ENCODE results near the gene ACTN3. TPM values are rescaled to one million over a fixed set of nuclear protein-coding genes. Genes with fewer than 3 reads are reported as not detected.
"Not testable (repeated sequence)": the region's sequence is repeated elsewhere in the genome, so short reads cannot be mapped to it uniquely, and the experiment has no call there.

Gene ACTN3
- total RNA-seq, 1 donor from 2014 or later = not detected

DNA sequence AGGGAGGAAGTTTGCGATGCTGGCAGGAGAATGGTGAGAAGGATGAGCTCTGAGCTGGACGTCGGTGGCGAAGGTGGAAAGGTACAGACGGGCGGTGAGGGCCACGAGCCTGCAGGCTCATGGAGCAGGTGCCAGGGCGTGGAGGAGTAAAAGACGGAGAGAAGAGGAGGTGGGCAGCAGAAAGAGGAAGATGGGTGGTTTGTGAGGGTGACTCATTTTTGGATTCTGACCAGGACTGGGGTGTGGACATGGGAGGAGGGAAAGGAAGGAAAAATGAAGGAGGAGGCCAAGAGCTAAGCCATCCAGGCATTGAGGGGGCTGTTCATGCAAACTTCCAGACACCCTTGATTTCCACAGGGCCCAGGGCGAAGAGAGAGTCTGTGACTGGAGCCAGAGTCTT, 4.3 kb upstream of the ACTN3 start:
- ATAC-seq (ENCODE audit: poor library complexity) (no peak), DNase-seq (no peak)
- intact Hi-C loops (cut with DNase I) = no loop called here

DNA sequence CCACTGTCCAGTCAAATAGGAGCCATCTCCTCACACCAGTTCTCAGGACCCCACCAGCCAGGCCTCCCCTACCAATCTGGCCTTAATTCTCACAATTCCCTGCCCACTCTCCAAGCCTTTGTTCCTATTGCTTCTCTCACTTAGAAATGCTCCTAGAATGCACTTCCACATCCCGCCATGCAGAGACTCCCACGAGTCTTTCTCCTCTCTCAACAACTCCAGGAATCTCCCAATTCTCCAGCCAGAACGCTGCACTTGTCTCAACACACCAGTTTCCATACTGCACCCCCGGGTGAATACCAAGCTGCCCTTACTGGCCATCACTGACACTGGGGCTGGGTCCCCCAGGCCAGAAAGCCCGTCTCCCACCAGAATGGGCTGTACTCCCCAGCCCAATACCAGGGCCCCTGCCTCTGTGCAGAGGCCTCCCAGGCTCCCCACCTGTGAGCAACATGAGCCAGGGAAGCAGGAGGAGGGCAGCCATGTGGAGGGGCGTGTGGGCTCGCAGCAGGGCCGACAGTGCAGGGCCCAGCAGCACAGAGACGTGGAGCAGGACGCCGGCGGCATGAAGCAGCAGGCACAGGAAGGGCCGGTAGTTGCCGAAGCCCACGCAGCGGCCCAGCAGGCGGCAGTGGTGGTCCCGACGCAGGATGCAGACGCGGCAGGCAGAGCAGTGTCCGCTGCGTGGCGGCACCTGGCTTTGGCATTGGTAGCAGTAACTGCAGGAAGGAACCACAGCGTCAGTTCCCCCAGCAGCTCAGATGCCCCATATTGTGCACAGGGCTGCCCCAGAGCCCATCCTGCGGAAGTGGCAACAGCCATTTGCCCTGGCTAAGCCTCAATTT, 3.2 kb upstream of the ACTN3 start:
- DNase-seq (peak; percentile 67), ATAC-seq (ENCODE audit: poor library complexity) (no peak)
- intact Hi-C loops (cut with DNase I) = no loop called here

DNA sequence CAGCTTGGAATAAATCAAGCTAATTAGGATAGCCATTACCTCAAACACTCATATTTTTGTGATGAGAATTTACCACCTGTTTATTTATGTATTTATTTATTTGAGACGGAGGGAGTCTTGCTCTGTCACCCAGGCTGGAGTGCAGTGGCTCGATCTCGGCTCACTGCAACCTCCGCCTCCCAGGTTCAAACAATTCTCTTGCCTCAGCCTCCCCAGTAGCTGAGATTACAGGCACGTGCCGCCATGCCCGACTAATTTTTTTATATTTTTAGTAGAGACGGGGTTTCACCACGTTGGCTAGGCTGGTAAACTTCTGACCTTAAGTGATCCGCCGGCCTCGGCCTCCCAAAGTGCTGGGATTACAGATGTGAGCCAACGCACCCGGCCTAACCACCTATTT, 1.8 kb upstream of the ACTN3 start:
- DNase-seq; ATAC-seq (ENCODE audit: poor library complexity); intact Hi-C loops (cut with DNase I): not testable (repeated sequence)

DNA sequence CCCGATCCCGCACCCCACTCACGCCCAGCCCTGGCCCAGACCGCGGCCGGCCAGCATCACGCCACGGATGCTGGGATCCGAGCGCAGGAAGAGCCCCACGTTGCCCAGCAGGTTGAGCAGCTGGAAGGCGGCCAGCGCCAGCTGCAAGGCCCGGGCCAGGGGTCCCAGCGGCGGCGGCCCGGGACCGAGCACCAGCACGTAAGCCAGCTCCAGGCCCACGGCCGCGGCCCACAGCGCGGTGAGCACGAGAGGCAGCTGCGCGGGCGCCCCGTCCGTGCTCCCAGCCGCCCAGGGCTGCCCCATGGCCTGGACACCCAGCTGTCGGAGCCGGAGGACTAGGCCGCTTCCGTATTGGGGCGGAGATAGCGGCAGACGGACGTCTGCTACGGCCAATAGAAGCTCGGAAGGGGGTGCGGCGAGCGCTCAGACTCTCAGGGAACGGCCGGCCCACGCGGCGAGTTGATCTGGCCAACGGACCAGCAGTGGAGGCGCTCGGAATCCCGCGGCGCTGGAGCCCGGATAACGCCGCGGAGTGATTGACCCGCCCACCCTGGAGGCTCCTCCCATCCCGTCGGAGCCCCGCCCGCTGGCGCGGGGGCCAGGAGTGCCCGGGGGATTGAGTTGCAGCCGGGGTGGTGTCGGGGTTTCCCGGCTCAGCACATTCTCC, 869 bp upstream of the ACTN3 start, which contains the start of gene ZDHHC24:
TSS of gene ZDHHC24 (minus strand) at position 348 of the 667 bp plus-strand sequence. CDS start at position 303, 45 bp downstream.
- intact Hi-C loops (cut with DNase I) = no loop called here
- peak; percentile 99 for DNase-seq
- peak; percentile 99 for ATAC-seq (ENCODE audit: poor library complexity)

DNA sequence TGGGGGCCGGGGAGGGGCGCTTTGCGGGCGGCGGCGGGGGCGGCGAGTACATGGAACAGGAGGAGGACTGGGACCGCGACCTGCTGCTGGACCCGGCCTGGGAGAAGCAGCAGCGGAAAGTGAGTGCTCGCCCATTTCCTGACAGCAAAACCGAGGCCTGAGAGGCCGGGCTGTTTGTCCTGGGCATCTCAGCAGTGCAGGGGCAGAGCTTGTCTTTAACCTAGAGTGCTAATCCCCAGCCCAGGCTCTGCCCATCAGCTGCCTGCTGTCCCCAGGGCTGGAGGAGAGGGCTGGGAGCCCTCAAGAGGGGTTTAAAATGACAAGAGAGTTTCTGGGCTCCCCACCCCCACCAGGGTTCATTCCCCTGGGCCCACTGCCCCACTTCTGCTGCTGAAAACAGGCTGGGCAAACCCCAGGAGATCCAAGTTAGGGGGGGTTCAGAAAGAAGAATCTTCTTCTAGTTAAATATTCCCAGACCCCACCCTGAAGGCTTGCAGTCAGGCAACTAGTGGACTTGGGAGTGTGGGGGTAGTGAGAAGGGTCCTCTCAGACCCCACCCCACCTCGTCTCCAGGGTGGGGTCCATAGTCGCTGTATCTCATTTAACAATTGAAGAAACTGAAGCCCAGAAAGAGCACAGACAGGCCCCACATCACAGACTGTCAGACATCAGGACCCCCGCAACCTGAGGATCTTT, 411 bp downstream of the ACTN3 start:
- intact Hi-C loops (cut with DNase I) = no loop called here
- no peak for DNase-seq

DNA sequence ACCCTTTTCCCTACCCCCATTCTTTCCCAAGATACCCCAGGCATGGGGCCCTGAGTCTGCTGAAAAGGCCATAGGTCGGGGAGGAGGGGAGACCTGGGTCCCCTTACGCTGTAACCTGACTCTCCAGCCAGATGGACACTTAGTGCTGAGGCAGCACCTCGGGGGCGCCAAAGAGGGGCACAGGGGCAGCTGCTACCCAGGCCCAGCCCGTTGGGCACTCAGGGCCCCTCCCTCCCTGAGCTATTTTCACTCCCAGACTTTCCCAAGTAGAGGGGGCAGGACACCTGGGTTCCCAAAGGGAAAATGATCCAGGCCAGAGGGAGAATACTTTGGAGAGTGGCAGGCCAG, 933 bp downstream of the ACTN3 start:
- intact Hi-C loops (cut with DNase I) = no loop called here
- ATAC-seq (ENCODE audit: poor library complexity) = no peak
- no peak for DNase-seq

More for the DNA sequence above, 411 bp downstream of the ACTN3 start:
- no peak for ATAC-seq (ENCODE audit: poor library complexity)

DNA sequence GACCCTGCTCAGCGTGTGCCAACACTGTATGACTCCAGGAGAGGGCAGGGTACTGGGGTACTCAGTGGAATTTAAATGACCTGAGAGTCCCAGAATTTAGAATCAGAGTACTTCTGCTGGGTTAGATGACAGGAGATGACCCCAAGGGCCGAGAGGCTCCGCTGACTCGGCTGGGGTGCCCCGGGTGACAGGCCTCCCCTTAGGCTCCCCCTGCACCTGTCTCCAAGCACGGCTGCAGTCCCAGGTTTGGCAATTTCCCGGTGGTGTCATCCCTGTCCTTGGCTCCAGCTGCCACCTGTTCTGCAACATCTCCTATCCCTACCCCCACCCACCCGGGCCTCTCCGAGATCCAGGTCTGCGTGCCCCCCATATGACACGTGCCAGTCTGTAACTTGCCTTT, 1.3 kb downstream of the ACTN3 start:
- ATAC-seq (ENCODE audit: poor library complexity) = no peak
- intact Hi-C loops (cut with DNase I) = no loop called here
- DNase-seq = no peak

DNA sequence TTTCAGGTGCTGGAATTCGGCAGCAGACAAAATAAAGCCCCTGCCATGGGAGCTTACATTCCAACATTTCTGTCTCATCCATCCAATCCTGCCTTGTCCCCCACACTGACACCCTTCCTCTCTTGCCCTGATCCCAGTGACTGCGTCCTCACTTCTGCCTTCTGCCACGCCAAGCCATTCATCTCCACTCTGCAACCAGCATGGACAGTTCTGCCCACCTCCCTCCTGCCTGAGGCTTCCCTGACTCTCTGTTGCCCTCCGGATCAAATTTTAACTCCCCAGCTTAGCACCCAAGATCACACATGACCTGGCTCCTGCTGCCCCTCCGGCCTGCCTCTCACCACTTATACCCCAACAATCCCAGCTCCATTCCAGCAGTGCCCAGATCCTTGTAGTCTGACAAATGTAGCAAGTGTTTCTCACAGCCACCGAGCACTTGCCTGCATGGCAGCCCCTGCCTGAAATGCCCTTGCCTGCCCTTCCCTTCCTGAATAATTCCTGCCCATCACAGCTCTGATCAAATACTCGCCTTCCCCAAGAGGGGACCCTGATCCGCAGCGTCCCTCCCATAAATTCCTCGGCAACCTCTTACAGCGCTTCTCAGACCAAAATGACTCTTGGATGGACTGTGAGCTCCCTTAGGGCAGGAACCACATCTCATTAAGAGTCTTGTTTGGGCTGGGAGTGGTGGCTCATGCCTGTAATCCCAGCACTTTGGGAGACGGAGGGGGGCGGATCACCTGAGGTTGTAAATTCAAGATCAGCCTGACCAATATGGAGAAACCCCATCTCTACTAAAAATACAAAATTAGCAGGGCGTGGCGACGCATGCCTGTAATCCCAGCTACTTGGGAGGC, 2.3 kb downstream of the ACTN3 start:
- intact Hi-C loops (cut with DNase I) = no loop called here
- DNase-seq (no peak), ATAC-seq (ENCODE audit: poor library complexity) (no peak)

DNA sequence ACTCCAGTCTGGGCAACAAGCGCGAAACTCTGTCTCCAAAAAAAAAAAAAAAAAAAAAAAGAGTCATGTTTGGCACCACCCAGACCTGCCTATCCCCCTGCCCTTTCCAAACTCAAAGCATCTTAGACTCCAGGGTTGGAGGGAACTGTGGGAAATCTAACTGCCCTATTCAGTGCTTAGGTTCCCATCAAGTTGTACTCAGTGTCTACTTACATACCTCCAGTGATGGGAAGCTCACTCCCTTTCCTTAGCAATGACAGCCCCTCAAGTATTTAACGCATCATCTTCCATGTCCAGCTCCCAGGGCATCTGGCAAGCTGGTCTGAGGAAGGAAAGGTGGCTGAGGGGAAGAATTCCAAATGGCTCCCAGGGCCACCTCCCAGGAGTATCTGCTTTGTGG, 3.0 kb downstream of the ACTN3 start:
- ATAC-seq (ENCODE audit: poor library complexity) (no peak), DNase-seq (no peak)
- intact Hi-C loops (cut with DNase I) = no loop called here

DNA sequence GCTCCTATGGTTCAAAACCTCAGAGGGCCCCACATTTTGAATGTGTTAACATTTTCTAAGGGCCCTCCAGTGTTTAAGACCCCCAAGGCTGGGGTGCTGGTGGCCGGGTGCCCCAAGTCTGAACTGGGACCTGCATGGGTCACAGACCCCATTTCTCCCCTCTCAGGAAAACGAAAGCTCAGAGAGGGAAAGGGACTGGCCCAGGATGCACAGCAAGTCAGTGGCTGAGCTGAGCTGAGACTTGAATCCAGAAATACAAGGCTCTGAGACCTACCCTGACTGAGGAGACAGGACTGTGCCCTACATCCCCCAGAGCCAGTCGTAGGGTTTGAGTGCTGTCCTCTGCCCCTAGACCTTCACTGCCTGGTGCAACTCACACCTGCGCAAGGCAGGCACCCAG, 4.2 kb downstream of the ACTN3 start:
- ATAC-seq (ENCODE audit: poor library complexity) (no peak), DNase-seq (no peak)
- intact Hi-C loops (cut with DNase I) = no loop called here

DNA sequence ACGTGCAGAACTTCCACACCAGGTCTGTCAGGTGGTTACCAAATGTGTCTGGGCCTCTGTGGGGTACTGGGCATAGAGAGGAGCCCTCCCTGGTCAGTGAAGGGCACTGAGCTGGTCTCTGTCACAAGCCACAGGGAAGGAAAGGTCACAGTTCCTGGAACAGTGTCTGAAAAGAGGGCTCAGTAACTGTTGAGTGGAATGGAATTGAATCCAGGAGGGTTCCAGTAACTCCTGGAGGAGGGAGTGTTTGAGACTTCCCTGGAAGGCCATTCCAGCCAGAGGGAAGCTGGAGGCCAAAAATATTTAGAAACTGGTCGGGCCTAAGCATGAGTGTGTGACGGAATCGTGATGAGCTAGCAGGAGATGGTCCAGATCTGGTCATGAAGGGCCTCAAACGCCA, 7.9 kb downstream of the ACTN3 start:
- DNase-seq (no peak), ATAC-seq (ENCODE audit: poor library complexity) (no peak)
- intact Hi-C loops (cut with DNase I) = no loop called here

DNA sequence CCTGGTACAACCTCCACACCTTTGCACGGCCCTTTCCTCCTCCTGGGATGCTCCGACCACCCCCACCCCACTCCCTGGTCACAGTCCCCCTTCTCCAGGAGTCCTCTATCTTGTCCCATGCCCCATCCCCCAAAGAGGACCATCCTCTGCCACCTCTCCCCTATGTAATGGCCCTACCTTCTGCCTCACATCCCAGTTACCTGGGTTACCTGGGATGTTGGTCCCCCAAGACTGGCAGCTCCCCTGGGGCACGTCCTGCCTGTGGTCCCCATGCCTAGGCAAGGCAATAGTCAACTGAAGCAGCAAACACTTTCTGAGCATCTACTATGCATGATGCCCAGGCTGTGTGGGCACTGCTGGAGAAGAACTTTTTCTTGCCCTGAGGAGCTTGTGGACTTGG, 8.7 kb downstream of the ACTN3 start:
- intact Hi-C loops (cut with DNase I) = no loop called here
- ATAC-seq (ENCODE audit: poor library complexity) (no peak), DNase-seq (no peak)

DNA sequence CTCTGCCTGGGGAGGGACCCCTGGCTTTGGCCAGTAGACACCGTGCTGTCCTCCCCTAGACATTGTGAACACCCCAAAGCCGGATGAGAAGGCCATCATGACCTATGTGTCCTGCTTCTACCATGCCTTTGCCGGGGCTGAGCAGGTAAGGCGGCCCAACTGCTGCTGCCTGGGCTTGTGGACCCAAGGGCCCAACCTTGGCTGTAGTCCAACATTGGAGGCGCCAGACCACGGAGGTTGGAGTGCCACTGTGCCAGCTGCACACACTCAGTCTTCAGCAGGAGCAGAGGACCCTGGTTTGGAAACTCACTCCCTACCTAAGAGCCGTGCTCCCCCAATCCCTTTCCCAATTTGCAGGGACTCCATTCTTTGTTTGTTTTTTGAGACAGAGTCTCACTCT, 9.4 kb downstream of the ACTN3 start:
- intact Hi-C loops (cut with DNase I) = no loop called here
- no peak for DNase-seq
- ATAC-seq (ENCODE audit: poor library complexity) = no peak

DNA sequence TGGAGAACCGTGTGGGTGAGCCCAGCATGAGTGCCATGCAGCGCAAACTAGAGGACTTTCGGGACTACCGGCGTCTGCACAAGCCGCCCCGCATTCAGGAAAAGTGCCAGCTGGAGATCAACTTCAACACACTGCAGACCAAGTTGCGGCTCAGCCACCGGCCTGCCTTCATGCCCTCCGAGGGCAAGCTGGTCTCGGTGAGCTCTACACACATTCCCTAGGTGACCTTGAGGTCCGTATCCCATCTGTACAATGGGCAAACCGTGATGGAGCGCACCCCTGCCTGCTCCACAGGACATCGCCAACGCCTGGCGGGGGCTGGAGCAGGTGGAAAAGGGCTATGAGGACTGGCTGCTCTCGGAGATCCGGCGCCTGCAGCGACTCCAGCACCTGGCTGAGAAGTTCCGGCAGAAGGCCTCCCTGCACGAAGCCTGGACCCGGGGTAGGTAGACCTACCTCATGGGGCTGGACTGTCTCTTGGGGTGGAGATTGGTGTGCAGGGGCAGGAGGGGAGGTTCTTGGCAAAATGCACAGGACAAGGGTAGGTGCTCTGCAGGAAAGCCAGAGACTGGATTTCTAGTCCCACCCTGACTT, 11.1 kb downstream of the ACTN3 start:
- ATAC-seq (ENCODE audit: poor library complexity) (no peak), DNase-seq (no peak)
- intact Hi-C loops (cut with DNase I) = no loop called here

DNA sequence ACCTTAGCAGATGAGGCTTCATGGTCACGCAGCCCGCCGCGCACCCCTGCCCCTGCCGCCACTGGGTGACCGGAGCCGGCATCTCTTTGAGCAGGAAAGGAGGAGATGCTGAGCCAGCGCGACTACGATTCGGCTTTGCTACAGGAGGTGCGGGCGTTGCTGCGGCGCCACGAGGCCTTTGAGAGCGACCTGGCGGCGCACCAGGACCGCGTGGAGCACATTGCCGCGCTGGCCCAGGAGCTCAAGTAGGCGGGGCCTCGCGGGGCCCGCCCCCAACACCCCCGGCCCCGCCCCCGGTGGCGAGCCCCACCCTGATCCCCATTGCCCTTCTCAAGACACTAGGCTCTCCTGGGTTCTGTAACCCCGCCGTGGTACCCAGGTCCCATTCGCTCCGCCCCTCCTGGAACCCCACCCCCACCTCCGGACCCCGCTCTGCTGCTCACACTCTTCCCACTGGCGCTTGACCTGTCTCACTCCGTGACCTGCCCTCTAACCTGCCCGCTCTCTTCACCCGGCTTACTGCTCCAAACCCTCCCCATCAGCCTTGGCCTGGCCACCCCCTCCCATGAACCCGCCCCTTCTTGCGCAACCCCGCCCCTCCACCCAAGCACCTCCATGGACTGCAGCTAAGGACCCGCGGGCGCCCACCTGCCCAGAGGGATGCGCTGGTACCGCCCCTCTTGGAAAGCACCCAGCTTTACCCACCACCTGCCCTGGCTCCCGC, 12.6 kb downstream of the ACTN3 start:
- peak; percentile 66 for DNase-seq
- peak; percentile 44 for ATAC-seq (ENCODE audit: poor library complexity)

DNA sequence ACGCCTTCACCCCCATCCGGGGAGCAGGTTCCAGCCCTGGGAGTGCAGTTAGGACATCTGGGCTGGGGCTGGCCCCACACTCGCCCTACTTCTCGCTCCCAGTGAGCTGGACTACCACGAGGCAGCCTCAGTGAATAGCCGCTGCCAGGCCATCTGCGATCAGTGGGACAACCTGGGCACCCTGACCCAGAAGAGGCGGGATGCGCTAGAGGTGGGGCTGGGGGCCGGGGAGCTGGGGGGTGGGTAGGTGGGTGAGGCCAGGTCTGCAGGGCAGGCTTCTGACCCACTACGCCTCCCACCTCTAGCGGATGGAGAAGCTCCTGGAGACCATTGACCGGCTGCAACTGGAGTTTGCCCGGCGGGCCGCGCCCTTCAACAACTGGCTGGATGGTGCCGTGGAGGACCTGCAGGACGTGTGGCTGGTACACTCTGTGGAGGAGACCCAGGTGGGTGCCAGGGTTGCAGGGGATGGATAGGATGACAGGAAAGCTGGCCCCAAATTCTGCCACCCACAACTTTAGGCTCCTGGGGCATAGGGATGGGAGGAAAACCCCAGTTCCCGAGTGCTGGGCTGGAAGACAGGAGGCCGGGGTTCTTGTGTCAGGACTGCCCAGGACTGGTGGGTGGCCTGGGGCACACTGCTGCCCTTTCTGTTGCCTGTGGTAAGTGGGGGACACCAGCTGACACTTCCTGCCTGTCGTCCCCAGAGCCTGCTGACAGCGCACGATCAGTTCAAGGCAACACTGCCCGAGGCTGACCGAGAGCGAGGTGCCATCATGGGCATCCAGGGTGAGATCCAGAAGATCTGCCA, 13.4 kb downstream of the ACTN3 start:
- intact Hi-C loops (cut with DNase I) = no loop called here
- DNase-seq = no peak
- ATAC-seq (ENCODE audit: poor library complexity) = no peak

More for the DNA sequence above, 12.6 kb downstream of the ACTN3 start:
- intact Hi-C loops (cut with DNase I) = no loop called here
